ENCODE measurements around the gene ARFRP1.
A peak's percentile ranks its signal among the peaks of the same experiment; 100 is the strongest.
"Not testable (repeated sequence)": the region's sequence is repeated elsewhere in the genome, so short reads cannot be mapped to it uniquely, and the experiment has no call there.

The ARFRP1 gene

DNA sequence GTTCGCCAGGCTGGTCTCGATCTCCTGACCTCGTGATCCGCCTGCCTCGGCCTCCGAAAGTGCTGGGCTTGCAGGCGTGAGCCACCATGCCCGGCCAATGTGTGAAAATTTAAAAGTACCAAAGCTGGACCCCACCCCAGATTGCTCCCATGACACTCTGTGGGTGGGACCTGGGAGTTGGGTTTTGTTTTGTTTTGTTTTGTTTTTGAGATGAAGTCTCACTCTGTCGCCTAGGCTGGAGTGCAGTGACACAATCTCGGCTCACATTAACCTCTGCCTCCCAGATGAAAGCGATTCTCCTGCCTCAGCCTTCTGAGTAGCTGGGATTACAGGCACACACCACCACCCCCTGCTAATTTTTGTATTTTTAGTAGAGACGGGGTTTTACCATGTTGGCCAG is 36.1 kb downstream of the ARFRP1 start:
- DNase-seq, result not testable (repeated sequence)

DNA sequence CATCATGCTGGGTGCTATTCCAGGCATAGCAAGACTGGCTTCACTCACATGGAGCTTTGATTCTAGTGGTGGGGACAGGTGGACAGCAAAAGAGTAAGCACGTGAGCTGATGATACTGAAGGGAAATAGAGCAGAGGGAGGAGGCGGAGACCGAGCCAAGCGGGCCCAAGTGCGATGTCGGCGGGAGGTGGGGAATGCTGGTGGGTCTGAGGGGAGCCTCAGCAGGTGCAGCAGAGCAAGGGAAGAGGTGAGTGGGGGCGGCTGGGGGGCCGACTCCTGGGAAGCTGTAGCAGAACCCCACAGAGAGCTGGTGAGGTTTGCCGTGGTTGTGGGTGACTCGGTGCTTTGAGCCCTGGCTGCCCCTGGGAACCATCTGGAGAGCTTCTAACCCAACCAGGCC is 39.4 kb downstream of the ARFRP1 start:
- DNase-seq, result no peak

DNA sequence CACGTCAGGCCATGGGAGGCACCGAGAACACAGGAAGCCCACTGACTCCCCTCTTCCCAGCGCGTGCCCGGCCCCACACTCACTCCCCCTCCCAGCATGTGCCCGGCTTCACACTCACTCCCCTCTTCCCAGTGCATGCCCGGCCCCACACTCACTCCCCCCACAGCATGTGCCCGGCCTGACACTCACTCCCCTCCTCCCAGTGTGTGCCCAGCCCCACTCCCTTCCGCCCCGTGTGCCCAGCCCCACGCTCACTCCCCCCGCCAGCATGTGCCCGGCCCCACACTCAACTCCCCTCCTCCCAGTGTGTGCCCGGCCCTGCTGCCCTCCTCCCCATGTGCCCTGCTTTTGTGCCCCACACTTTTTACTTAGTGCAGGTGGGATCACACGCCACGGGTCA is 39.9 kb downstream of the ARFRP1 start:
- DNase-seq, result no peak

DNA sequence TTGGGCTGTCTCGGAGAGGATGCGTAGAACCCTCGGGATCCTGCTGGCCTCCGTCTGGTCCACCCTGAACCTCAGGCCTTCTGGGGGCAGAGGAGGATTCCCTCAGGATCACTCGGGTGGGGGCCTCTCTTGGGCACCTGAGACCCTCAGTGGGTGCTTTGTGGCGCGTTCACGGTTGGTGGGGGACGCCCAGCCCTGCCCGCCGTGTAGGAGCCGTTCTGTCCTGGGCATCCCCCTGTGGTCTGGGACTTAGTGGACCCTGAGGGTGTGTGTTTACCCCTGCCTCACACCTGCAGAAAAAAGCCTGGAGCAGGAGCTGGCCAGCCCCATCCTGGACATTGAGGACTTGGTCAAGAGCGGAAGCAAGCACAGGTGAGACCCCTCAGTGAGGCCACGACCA is 42.1 kb downstream of the ARFRP1 start:
- DNase-seq, result no peak

DNA sequence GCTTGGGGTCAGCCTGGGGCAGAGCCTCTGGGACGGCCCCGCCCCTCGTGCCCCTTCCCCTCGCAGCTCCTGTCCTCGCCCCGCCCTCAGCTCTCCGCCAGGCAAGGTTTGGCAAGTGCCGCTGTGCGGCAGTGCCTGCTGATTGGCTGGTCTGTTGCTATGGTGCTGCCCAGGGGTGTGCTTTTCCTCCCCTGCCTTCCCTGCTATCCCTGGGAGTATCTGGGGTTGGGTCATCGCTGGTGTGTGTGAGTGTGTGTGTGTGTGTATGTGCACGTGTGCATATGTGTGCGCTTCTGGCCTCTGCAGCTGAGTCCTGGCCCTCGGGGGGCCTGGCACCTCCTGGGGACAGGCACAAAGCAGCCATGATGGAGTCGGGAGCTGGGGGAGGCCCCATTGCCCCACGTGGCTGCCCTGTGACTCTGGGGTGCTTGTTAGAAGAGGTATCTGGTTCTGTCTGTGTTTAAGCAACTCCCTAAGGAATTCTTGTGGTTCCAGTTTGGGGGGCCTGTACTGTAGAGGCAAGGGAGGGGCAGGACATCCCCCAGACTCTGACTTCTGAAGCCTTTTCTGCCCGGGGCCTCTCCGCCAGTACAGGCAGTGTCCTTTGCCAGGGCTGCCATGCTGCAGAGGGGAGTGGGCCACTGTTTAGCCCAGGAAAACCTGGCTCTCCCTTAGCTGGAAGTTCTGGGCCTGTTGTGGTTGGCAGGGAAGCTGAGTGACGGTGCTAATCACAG is 42.7 kb downstream of the ARFRP1 start:
- DNase-seq, result no peak

DNA sequence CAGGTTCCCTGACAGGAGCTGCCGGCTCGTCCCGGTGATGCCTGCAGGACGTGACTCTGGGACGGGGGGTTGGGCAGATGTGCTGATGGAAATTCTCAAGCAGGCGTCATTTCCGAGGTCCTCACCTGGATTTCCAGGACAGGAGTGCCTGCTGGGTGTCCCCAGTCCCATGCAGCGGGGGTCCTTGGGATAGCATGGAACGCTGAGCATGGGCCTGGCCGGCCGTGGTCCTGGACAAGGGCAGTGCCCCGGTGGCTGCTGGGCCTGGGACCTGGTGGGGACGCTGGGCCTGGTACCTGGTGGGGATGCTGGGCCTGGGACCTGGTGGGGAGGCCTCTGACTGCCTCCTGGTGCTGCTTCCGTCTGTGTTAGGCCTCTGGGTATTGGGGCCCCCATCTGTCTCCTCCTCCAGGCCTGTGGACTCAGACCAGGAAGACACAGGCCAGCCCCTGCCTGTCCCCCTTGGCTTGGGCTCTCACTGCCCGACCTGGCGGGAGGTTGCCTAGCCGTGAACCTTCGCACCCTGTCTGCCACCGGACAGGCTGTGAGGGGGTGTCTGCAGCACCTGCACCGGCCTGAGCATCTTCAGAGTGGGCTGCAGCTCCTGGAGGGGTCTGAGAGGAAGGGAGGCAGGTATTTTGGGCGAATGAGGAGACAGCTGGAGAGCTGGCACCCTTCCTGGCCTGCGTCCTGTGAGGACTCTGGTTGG is 43.5 kb downstream of the ARFRP1 start:
- DNase-seq, result no peak

DNA sequence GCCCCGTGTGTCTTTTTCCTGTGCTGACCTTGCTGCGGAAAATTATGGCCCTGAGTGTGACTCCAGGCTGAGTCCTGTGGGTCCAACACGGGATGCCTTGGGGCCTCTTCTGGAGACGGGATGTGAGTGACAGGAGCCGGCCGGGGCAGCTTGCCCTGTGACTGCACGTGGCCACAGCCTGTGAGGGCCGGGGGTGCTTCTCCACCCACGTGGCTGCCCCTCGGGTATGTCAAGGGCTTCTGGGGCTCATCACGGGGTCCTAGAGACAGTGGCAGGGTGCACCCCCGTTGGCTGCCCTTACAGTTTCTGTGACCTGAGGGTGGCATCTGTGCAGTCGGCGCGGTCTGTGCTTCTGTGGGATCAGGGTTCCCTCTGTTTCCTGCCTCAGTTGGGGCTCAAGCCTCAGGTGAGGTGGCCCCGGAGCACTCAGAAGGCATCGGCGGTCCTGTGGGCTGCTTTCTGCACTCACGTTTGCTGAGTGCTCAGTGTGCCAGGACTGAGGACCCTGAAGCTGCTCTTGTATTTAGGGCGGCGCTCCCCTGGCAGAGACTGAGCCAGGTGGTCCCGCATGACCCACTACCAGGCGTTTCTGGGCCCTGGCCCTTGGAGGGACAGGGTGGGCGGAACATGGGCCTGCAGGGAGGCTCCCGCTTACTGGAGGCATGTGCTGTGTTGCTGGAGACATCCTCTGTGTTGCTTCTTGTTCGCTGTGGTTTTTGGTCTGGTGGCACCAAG is 44.3 kb downstream of the ARFRP1 start:
- no peak for DNase-seq

DNA sequence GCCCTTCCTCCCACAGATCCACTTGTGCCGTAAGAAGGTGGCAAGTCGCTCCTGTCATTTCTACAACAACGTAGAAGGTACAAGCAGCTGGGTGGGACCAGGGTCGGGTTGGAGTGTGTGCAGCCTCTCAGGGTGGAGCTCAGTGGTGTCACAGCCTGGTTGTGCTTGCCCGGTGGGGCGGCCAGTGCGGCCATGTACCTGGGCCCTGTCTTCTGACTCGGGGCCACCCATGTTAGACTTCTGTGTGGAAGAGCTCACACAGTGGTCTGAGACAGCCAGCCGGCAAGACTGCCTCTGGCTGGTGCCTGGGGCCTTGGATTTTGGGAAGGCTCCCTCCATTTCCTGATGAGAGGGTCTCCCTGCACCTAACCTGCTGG is 45.0 kb downstream of the ARFRP1 start:
- no peak for DNase-seq

DNA sequence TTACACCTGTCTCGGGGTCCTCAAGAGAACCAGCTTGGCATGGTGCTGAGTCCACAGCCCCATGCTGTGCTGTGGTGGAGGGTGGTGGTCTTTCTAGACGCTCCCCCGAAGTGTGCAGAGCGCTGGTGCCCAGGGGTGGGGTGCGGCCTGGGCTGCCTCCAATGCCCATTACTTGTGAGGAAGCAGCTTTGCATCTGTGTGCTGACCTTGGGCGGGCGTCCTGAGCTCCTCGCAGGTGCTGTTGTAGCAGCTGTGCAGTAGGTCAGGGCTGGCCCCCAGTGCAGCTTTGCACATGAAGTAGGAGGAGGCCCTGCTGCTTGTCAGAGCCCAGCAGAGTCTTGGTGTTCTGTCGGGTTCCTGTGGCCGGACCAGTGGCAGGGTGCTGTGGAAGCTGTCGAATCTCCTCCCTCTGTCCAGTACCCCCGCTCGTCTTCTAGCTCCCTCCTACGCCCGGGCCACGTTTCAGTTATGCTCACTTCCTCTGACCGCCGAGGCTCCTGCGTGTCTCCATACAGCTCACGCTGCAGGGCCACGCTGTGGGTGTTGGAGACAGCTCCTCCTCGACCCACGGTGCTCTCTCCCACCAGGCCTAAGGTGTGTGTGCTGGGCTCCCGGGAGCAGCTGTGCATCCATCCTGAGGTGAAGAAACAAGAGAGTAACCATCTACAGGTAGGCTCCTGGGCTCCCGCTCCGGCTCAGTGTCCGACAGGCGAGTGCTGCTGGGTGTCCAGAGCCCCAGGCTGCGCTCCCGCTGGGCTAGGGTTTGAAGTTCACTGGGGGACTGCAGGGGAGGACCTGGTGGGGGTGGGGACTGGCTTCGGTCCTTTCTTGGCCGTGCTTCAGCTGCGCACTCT is 45.6 kb downstream of the ARFRP1 start:
- DNase-seq, result no peak

DNA sequence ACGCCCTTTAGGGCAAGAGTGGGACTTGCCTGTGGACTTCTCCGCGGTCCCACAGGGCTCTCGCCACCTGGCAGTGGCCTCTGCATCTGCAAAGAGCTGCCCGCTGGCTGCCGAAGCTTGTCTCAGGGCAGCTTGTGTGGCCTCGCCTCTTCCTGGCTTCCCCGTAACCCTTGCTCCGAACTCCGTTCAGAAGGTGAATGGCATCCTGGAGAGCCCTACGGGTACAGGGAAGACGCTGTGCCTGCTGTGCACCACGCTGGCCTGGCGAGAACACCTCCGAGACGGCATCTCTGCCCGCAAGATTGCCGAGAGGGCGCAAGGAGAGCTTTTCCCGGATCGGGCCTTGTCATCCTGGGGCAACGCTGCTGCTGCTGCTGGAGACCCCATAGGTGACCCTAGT is 46.7 kb downstream of the ARFRP1 start:
- DNase-seq, result no peak

DNA sequence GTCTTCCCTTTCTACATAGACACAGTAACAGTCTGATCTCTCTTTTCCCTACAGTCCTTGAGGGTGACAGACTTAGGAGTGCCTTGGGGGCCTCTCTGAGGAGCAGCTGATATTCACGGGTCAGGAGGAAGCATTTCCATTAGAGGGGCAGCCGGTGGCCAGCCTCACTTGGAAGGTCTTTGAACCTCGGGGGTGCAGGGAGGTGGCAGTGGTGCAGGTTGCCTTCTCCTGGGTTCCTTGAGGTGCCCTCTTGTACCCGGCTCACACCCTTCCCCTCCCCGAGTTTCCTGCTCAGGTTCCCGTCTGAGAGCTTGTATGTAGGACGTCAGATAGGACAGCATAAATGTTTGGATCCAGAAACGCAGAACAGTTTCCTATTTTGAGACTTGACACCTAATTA is 47.2 kb downstream of the ARFRP1 start:
- DNase-seq, result no peak

DNA sequence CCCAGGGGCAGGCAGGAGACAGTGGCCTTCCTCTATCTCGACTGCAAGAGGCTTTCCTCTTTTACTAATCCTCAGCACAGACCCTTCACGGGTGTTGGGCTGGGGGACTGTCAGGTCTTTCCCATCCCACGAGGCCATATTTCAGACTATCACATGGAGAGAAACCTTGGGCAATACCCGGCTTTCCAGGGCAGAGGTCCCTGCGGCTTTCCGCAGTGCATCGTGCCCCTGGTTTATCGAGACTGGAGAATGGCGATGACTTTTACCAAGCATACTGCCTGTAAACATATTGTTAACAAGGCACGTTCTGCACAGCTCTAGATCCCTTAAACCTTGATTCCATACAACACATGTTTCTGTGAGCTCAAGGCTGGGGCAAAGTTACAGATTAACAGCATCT is 47.6 kb downstream of the ARFRP1 start:
- DNase-seq, result not testable (repeated sequence)

DNA sequence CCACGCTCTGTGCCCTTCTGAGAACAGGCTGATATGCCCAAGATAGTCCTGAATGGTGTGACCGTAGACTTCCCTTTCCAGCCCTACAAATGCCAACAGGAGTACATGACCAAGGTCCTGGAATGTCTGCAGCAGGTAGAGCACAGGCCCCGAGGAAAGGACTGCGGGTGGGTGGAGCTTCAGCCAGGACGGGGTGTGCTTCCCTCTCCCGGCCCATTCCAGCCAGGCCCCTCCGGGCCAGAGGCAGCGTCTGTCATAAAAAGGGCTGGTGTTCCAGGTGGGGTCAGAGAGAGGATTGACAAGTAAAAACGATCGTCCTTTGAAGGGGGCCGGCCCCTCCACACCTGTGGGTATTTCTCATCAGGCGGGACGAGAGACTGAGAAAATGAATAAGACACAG is 48.4 kb downstream of the ARFRP1 start:
- no peak for DNase-seq

DNA sequence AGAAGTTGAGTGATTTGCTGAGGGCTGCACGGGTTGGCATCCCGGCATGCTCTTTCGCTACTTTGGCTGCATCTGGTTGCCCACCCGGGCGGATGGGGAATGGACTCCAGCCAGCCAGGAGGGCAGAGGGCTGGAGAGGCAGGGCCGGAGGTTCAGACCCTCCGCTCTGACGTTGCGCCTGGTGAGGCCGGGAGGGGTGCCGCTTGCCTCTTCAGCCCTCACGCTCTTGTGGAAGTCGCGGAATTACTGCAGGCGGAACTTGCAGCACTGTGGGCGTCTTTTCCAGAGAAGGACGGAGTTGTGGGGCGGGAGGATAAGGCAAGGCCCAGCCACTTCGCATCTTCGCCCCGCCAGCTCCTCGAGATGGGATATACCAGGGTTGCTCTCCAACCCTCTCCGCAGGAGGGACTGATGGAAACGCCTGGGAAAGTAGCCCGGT is 49.0 kb downstream of the ARFRP1 start:
- no peak for DNase-seq

DNA sequence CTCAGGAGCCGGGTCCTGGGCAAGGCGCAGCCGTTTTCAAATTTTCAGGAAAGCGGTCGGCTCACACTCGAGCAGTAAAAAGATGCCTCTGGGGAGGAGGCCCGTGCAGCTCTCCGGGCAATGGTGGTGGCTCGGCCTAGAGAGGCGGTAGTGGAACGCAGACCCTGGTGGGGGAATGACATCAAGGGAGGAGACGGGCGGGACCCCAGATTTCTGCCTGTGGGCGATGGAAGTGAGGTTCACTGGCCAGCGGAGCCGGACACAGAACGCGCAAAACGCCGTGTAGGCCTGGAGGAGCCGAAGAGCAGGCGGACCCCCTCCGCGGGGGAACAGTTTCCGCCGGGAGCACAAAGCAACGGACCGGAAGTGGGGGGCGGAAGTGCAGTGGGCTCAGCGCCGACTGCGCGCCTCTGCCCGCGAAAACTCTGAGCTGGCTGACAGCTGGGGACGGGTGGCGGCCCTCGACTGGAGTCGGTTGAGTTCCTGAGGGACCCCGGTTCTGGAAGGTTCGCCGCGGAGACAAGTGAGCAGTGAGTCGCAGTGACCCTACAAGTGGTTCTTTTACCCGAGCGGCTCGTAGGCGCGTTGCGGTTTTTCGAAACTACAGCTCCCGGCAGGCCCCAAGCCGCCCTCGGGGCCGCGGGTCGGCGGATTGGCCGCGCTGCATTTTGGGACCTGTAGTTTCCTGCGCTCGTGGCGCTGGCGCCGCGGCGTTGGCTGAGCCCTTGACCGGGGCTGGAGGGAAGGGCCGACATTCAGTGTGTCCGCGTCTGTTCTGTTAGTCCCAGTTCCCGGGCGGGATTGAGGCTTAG is 49.6 kb downstream of the ARFRP1 start, which contains the start of gene RTEL1:
TSS of gene RTEL1 (plus strand) at position 376 of the 812 bp plus-strand sequence. CDS start 1,091 bp downstream, outside the sequence.
- peak; percentile 62 for DNase-seq

DNA sequence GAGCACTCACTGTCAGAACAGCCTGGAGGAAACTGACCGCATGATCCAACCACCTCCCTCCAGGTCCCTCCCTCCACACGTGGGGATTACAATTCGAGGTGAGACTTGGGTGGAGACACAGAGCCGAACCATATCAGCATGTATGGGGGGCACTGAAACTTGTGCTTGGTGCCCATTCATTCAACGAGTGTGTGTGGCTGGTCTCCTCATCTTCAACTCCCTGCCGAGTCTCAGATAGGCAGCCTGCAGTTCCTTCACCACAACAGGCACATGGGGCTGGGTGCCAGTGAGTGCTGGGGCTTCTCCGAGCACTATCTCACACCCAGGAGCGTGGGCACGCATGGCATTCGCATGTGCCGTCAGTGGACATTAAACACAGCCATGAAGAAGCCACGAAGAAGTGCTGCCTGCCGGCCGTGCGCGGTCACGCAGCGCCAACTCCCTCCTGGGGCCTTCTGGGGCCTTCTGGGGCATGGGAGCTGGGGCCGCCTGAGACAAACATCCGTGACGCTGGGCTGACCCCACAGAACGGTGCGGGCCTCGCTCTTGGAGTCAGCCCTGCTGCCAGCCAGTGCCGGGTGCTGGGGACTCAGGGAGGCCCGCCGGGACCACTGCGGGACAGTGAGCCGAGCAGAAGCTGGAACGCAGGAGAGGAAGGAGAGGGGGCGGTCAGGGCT is 50.4 kb downstream of the ARFRP1 start:
- no peak for DNase-seq

DNA sequence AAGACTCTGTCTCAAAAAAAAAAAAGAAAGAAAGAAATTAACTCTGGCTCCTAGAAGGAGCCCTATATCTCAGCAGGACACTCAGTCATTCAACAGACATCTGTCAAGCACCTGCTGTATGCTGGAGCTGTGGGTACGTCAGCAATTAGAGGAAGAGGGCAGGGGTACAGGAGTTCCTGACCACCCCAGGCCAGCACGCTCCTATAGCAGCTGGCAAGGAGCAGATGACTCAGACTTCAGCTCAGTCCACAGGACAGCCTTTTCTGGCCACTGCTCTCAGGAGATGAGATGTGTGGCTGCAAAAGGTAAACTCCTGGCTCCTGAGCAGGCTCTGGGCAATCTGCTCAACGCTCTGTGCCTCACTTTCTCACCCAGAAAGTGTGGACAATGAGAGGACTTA is 51.3 kb downstream of the ARFRP1 start:
- DNase-seq, result no peak

DNA sequence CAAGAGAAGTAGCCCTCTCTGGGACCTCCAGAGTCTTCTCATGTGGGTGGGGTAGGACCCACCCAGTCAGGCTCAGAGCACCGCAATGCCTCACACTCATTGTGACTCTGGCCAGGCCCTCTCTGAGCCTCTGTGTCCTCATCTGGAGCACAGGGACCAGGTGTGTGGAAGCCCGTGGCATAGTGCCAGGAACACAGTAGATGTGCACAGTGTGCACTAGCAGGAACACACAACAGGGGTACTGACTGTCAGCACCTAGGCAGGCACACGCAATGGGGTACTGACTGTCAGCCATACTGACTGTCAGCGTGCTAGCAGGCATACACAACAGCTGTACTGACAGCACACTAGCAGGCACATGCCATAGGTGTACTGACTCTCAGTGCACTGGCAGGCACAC is 52.5 kb downstream of the ARFRP1 start:
- no peak for DNase-seq

DNA sequence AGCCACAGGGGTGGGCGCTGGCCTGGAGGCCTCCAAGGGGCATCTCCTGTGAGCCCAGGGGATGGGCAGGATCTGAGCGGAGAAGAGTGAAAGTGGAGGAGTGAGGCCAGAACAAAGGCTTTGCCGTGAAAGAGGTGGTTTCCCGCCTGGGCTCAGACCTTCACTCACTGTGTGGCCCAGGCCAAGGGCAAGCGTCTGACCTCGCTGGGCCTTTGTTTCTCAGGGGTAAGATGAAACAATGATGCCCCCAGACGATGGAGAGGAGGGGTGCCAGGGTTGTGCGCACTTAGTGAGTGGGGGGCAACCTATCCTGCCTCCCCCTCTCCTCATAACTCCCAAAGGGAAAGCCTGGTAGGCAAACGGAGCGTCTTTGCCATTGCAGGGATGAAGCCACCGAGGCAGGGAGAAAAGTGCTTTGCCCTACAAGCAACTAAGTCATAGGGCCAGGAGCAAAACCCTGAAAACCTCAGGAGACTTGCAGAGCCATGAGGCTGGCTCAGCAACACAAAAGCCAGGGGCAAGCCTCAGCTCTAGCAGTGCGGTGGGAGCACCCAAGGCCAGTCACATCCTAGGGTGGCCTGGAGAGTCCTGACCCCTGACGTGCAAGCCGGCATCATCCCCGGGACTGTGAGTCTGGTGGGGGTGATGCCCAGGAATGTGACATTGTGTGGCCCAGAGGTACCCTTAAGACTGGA is 53.7 kb downstream of the ARFRP1 start:
- DNase-seq, result no peak

DNA sequence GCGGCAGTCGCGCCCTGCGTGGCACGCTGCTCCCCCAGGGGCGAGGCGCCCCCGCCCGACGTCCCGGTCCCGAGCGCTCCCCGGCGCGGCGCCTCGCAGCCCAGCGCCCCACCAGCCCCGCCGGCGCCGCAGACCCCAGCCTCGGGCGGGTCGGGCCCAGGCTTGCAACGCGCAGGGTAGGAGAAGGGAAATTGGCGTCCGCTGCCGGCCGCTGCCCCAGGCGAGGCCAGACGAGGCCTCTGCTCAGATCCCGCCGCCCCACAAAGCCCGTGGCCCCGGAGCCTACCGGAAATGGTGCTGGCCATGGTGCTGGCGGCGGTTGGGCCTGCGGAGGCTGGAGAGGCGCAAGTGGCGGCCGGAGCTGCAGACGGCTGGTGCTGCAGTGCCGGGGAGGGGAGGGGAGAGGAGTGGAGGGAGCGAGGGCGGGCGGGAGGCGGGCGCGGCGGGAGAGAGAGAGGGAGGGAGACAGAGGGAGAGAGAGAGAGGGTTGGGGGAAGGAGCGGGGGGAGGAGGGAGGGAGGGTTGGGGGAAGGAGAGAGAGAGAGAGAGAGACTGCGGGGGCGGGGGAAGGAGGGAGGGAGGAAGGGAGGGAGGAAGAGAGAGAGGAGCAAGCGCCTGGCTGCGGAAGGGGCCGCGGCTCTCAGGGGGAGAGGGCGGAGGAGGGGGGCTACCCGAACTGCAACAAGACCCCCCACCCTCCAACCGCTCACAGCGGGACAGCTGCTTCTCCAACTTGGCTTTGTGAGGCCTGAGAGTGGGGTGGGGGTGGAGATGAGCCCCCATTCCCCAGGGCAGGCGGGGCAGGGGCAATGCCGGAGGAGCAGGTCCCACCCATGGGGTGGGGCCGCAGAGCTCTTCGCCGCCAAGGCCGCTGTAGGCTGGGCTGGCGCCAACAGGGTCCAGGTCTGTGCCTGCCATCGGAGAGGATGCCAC is 54.5 kb downstream of the ARFRP1 start, which contains the start of gene STMN3:
TSS of gene STMN3 (minus strand) at position 384 of the 933 bp plus-strand sequence. CDS start at position 305, 79 bp downstream.
- no peak for DNase-seq
